ENCODE results near the gene FAR2. TPM values are rescaled to one million over a fixed set of nuclear protein-coding genes. Genes with fewer than 3 reads are reported as not detected.
"Not testable (repeated sequence)": the region's sequence is repeated elsewhere in the genome, so short reads cannot be mapped to it uniquely, and the experiment has no call there.

FAR2 gene
- total and polyA plus RNA-seq, 8 donors = 0.43 to 2.8 (median 1.1) TPM

DNA sequence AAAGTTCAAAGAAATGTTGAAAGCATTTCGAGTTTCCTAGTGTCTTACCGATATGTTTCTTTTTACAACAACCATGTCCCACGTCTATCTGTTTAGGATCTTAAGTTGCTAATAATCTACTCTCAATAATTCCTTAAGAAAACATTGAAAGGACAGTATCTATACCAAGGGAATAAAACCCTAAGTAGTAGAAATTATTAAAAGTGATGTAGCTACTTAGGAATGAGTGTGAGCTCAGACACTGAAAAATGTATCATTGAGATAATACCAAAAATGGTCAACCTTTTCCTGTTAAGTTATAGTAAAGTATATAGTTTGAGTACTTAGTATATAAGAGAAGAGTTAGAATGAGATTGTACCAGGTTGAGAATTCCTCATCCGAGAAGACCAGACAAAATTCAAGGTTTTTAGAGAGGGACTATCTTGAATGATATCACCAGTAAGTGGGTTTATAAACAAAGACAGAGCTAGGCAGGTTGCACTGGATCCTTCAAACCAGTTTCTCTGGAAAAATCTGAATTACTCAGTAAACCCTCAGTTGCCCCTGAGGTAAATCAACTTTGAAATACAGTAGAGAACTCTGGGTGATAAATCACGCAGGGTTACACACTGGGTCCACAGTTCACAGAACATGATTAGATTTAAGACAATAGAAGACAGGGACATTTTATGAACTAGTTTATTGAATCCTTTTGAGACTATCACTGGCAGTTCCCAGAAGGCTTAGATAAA lies 135.1 kb downstream of the FAR2 start:
- DNase-seq (no peak), FAIRE-seq (no peak), ATAC-seq (no peak)
- no peaks in the 10 kb centered on the region for H3K4me1 ChIP-seq
- no peaks in the 10 kb centered on the region for H3K27me3 ChIP-seq
- intact Hi-C loops (cut with DNase I) = no loop called here
- H3K9me3 ChIP-seq = no peaks in the 10 kb centered on the region
- TF ChIP-seq, protein P1, sequence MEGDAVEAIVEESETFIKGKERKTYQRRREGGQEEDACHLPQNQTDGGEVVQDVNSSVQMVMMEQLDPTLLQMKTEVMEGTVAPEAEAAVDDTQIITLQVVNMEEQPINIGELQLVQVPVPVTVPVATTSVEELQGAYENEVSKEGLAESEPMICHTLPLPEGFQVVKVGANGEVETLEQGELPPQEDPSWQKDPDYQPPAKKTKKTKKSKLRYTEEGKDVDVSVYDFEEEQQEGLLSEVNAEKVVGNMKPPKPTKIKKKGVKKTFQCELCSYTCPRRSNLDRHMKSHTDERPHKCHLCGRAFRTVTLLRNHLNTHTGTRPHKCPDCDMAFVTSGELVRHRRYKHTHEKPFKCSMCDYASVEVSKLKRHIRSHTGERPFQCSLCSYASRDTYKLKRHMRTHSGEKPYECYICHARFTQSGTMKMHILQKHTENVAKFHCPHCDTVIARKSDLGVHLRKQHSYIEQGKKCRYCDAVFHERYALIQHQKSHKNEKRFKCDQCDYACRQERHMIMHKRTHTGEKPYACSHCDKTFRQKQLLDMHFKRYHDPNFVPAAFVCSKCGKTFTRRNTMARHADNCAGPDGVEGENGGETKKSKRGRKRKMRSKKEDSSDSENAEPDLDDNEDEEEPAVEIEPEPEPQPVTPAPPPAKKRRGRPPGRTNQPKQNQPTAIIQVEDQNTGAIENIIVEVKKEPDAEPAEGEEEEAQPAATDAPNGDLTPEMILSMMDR (IDR thresholded peaks at IDR 0.05) = no peak
- H3K36me3 ChIP-seq = no peaks in the 10 kb centered on the region
- H3K27ac ChIP-seq = no peak overlapping the region
- no peak overlapping the region for H3K4me3 ChIP-seq
- 77 to 79% methylated on average over 5 of the region's 5 CpGs for WGBS, 2 donors

- ATAC-seq (no peak), DNase-seq (no peak), FAIRE-seq (no peak)
- H3K4me3 ChIP-seq = no peak overlapping the region
- intact Hi-C loops (cut with DNase I) = no loop called here
- no peaks in the 10 kb centered on the region for H3K9me3 ChIP-seq
- TF ChIP-seq, protein P1 (IDR thresholded peaks at IDR 0.05) = no peak
- WGBS, 2 donors = 87 to 91% methylated on average over 3 of the region's 3 CpGs
- no peaks in the 10 kb centered on the region for H3K36me3 ChIP-seq
- no peaks in the 10 kb centered on the region for H3K4me1 ChIP-seq
- H3K27ac ChIP-seq = no peak overlapping the region
- H3K27me3 ChIP-seq = no peaks in the 10 kb centered on the region
Observed at GRCh38 chr12:29286081-29286790, 137.2 kb downstream of the FAR2 start.

- no peaks in the 10 kb centered on the region for H3K4me1 ChIP-seq
- H3K4me3 ChIP-seq = no peak overlapping the region
- WGBS, 2 donors = 51 to 55% methylated on average over 1 of the region's 1 CpG
- no peaks in the 10 kb centered on the region for H3K9me3 ChIP-seq
- TF ChIP-seq, protein P1 (IDR thresholded peaks at IDR 0.05) = no peak
- intact Hi-C loops (cut with DNase I) = no loop called here
- H3K36me3 ChIP-seq = no peaks in the 10 kb centered on the region
- DNase-seq (no peak), FAIRE-seq (no peak), ATAC-seq (no peak)
- no peaks in the 10 kb centered on the region for H3K27me3 ChIP-seq
- H3K27ac ChIP-seq = no peak overlapping the region
Observed at GRCh38 chr12:29287622-29288021, 138.5 kb downstream of the FAR2 start.

GRCh38 chr12:29288031-29288430 lies 139.0 kb downstream of the FAR2 start:
- DNase-seq = no peak
- no peak for FAIRE-seq
- TF ChIP-seq, protein P1 (IDR thresholded peaks at IDR 0.05) = no peak
- no peak for ATAC-seq
- Histone ChIP-seq H3K4me3 (no peak overlapping the region), H3K4me1 (no peaks in the 10 kb centered on the region), H3K27ac (no peak overlapping the region), H3K36me3 (no peaks in the 10 kb centered on the region), H3K9me3 (no peaks in the 10 kb centered on the region), H3K27me3 (no peaks in the 10 kb centered on the region)
- intact Hi-C loops (cut with DNase I) = no loop called here

GRCh38 chr12:29290475-29290874 lies 141.4 kb downstream of the FAR2 start:
- FAIRE-seq; H3K9me3 ChIP-seq; H3K4me3 ChIP-seq; H3K36me3 ChIP-seq; H3K27ac ChIP-seq; H3K4me1 ChIP-seq; H3K27me3 ChIP-seq; DNase-seq; ATAC-seq; intact Hi-C loops (cut with DNase I): not testable (repeated sequence)

Data from pancreas (tissue), 10 donors.